HG03039 (cell line): ENCODE data around the gene ADGRF1.
"Not testable (repeated sequence)": the region's sequence is repeated elsewhere in the genome, so short reads cannot be mapped to it uniquely, and the experiment has no call there.

ENCODE experiments used
- ATAC-seq: cut with Tn5 transposase; IDR thresholded peaks from one replicate; pipeline ENCODE4 v1.9.1; 2021; ENCODE audit warnings: mild to moderate bottlenecking, moderate library complexity; ENCODE audit not compliant: unreplicated experiment

The ADGRF1 gene

DNA sequence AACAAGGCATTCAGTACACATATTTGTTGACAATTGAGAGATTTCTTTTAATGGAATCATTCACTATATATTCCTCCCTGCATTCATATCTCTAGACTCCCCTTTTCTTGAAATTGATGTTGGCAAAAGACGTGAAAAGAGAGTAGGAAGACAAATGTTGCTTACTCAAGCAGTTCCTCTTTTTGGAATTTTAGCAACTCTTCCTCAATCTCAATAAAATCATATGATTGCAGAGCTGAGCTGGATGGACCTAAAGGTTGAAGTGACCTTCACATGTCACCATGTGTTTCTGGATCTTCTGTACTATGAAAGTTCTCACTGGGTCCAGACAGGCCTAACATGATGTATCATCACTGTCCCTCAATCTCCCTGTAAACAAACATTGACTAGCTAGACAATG is 18.6 kb downstream of the ADGRF1 start:
- ATAC-seq = no peak

DNA sequence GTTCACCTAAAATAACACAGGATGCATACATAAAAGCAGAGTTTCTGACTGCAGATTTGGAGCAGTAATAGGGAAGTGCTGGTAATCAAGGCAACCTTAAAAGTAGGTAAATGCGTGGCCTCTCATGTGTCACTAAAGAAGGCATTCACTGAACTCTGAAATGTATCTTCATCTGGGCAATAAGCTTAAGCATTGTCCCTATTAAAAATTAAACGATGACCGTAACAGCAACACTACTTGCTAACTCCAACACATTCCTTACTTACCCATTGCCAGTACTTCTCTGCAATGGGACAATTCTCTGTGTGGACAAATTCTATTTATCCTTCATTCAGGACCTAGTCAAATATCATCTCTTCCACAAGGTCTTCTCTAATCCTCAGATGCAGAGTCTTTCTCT is 19.9 kb downstream of the ADGRF1 start:
- no peak for ATAC-seq

DNA sequence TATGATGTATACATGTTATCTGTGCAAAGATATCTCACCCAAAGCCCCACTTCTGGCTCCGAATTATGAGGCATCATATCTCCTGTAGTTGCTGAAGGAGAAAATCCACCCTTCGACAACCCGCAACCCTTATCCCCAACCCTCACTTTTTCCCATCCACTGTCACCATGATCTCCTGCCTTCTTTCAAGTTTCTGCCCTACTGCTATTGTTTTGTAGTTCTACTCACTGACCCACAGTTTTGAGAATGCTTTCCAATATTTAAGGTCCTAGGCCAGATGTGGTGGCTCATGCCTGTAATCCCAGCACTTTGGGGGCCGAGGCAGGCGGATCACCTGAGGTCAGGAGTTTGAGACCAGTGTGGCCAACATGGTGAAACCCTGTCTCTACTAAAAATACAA is 22.2 kb downstream of the ADGRF1 start:
- ATAC-seq = no peak

DNA sequence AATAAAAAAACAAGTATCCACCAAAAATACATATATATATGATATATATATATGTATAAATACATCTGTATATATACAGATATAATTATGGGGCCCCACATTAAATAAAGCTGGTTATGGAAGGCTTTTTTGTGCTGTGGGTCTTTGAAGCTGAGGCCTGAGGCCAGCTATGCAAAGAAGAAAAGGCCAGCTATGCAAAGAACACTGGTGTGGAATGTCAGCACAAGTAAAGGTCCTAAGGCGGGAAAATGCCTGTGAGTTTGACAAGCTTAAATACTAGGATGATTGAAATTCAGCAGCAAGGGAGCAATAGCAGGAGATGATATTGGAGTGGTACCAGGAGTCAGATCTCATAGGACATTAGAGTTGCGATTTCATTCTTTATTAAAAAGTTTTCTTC is 25.2 kb downstream of the ADGRF1 start:
- no peak for ATAC-seq

DNA sequence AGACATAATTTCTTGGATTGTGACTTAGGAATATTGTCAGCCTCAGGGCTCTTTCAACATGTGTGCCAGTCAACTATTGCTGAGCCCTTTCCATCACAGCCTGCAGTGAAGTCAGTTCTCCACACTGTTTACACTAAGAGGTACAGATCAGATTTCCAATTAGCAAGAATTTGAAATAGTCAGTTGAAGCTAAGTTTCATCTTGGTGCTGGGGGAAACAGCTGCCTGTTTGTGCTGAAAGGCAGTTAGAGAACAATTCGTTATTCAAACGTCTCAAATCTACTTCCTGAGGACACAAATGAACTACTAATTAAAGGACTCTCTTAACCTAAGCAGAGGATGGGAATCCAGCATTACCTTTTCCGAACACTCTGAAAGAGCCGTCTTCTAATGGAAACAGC is 25.9 kb downstream of the ADGRF1 start:
- ATAC-seq = no peak

DNA sequence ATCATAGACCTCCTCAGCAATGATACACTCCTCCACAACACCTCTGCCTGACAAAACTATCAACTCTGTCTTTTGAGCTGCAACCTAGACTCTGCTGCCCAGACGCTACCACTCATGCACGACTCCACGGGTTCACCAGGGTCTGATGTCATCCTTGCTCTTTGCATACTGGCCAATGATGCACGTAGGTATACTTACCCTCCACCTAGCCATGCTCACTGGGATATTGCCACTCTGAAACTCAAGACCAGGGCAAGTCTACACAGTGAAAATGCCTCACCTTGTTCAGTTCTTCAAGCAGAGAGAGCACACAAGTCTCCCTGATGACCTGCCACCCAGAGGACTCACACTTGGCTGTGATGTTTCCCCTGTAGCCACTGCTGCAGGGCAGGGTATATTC is 27.7 kb downstream of the ADGRF1 start:
- ATAC-seq = no peak

DNA sequence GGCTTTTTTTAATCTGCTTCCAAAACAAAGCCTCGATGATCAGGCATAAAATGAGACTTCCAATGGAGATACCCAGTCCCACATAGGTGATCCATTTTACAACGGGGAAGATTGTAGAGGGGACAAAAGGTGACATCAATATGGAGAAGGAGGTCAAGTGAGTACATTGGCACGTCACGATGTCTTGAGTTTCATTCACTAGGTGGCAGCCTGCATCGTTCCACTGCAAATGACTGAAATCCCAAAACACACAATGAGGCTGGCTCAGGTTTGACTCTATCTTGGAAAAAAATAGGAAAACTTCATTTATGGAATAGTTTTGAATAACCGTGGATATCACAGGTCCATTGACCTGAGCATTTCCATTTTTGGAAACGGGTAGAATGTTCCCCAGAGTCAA is 32.5 kb downstream of the ADGRF1 start:
- no peak for ATAC-seq

DNA sequence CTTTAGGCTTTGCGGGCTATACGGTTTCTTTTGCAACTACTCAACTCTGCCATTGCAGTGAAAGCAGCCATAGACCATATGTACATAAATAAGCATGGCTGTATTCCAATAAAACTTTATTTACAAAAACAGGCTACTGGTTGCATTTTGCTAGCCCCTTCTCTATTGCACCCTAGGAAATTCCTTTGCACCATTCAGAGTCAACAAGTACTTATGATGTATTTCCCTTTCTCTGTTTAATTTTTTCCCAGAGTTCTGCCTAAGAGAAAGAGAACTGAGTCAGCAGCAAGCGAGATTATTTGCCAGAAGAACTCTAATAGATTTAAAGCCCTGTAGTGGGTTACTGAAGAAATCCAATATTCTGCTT is 33.8 kb downstream of the ADGRF1 start:
- ATAC-seq = no peak

DNA sequence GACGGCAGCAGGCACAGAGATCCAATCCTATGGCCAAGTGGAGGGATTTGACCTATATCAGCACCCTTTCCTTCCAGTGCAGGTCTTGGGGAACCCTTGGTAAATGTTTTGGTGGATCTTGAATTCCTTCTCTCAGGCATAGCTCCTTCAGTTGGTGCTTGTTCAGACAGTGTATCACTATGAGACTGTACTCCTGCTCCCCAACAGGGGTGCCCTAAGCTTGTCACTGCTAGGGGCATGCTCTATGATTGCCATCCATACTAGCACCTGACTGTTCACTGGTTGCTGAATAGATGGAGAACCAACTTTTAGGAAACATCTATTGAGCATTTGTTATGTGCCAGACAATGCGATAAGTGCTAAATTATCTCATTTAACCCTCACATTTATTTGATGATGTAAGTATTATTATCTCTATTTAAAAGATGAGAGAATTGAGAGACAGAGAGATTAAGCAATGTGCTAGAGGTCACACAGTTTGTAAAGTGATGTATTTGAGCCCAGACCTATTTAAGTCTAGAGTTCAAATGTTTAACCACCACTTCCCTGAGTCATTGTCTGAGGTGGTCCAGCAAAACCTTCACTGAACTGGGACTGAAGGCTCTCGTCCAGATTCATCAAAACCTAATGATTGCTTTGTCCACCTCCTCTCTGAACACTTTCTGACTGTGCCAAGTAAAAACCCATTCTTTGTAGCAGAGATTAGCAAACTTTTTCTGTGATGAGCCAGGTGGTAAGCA is 34.3 kb downstream of the ADGRF1 start:
- ATAC-seq = no peak

DNA sequence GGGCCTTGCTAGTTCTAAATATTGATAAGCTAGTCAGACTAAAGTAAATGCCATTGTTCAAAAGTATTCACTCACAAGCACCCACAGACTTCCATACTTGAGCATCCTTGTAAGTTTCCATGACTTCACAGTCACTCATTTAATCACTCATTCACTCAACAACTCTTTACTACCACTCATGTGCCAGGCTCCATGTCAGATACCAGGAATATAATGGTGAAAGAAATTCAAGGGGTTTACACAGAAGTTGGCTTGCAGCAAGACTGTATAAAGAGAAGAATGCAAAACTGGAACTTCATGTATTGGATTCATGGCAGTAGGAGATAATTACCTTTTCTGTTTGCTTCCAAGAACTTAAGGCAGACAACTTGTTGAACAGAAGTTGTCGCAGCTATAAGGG is 36.6 kb downstream of the ADGRF1 start:
- no peak for ATAC-seq

DNA sequence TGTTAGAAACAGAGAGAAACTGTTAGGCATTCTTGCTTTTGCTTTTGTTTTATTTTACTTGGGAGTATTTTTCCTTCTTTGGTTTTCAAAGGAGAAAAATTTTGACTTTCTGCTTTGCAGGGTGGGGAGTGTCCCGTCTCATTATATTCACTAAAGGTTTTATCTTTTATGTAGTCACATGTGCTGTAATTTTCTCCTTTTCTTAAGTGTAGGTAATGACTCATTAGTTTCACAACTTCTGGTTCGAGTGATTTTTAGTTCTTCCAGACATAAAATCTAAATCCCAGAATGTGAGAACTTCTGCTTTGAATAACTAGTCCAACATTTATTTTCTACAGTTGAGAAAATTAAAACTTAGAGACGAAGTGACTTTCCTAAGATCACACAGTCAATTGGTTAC is 37.7 kb downstream of the ADGRF1 start:
- no peak for ATAC-seq

DNA sequence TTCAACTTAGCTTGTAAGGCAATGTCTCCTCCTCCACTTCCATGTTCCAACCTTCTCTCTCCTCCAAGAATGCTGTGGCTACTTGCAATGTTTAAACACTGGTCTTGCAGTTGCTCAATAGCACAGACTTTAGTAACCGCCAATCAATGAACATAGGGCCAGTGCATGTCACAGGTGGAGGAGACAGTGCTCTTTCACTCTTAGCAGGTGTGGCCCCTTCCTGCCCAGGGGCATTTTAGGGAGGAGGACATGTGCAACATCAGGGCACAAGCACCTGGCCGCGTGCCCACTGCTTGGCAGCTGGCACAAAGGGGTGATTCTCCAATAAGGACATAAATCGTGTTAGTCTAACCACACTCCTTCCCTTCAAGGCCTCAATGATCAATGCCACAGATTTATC is 41.3 kb downstream of the ADGRF1 start:
- no peak for ATAC-seq

DNA sequence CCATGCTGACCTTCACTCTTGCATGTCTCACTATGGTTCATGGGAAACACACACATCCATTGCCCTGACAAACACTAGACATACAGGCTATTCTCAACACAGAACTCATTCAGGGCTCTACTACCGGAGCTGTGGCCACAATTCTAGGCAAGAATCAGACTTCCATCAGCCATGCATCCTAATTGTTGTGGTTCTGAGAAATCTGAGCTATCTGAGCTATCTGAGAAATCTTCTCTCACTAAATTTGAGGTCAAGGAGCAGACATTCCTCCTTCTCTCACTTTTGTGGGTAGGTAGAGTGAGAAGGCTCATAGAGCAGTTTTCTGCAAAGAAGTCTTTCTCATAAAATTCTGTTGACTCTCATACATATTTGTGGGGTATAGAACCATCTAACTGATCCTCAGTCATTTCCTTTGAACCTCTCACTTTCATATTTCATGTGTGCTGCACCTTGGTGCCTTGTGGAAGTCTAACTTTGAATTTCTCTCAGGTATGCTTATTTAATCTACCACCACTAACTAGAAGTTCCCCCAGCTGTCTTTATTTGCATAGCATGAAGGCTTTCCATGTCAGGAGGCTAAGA is 43.6 kb downstream of the ADGRF1 start:
- no peak for ATAC-seq

DNA sequence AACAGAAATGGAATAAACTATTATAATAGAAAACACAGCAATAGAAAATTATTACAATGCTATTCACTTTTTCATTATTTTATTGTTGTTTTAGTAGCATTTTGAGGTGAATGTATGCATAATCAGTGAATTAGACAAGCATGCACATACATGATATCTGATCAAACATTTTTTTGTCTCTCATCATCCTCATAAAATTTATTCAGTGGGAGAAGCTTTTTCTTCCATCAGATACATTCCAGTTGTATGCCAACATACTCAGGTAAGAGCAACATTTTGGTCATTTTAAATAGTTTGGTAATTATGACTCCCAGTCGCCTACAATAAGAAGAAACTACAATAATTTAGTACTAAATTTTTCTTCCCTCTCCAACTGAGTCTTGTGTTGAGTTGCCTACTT is 44.5 kb downstream of the ADGRF1 start:
- ATAC-seq = no peak

DNA sequence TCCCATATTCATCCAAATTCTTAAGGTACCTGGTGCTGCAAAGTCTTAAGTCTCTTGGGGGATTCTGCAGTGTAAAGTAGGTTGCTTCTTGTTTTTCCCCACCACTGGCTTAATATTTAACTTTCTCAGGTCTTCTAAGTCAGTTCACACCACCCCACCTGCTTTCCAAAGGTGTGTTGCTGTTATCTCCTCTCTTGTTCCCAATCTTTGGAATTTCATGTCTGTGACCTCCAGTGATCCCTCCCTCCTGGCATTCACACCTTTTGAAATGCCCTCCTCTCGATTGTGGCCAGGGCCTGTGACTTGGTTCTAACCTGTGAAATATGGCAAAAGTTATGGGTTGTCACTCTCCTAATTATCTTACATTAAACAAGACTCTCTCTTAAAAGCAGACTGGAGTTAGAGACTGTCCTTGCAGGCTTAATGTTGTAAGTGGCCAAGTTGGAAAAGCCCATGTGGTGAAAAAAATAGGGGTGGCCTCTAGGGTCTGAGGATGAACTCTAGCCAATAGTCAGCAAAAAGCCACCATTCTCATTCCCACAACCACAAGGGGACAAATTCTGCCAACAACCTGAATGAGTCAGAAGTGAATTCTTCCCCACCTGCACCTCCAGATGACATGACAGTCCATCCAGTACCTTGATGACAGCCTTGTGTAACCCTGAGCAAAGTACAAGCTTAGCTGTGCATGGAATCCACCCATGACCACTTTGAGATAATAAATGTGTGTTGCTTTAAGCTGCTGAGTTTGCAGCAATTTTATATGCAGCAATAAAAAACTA is 45.1 kb downstream of the ADGRF1 start:
- no peak for ATAC-seq

DNA sequence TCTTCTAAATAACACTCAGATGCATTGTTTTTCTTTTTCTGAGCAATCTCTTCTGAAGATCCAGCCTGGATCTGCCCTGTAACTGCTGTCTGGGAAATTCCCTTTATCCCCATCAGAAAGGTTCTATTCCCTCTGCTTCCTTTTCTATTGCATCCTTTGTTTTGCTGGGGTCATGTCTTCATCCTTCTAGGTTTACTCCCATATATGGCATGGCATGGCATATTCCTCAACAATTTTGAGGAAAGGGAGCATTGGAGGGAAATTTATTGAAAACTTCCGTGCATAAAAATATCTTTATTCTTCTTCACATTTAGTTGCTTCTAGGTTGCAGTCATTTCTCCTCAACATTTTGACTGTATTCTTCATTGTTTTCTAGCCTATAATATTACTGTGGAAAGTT is 47.2 kb downstream of the ADGRF1 start:
- no peak for ATAC-seq

DNA sequence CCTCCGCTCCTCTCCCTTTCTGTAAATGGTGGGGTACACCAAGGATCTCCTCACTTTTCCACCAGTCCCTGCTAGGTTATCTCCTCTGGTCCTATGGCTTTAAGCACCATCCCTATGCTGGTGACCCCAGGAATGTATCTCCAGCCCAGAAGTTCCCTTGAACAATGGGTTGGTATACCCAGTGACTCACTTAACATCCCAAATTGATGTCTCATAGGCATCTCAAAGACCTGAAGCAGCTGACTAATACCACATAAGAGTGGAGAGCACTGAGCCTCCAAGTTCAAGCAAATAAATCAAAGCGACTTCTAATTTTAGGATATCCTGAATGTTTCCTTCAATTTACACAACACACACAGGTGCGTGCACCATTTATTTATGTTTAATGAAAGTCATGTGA is 48.3 kb downstream of the ADGRF1 start:
- no peak for ATAC-seq

DNA sequence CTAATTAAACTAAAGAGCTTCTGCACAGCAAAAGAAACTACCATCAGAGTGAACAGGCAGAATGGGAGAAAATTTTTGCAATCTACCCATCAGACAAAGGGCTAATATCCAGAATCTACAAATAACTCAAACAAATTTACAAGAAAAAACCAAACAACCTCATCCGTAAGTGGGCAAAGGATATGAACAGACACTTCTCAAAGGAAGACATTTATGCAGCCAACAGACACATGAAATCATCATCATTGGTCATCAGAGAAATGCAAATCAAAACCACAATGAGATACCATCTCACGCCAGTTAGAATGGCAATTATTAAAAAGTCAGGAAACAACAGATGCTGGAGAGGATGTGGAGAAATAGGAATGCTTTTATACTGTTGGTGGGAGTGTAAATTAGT is 49.7 kb downstream of the ADGRF1 start:
- not testable (repeated sequence) for ATAC-seq

DNA sequence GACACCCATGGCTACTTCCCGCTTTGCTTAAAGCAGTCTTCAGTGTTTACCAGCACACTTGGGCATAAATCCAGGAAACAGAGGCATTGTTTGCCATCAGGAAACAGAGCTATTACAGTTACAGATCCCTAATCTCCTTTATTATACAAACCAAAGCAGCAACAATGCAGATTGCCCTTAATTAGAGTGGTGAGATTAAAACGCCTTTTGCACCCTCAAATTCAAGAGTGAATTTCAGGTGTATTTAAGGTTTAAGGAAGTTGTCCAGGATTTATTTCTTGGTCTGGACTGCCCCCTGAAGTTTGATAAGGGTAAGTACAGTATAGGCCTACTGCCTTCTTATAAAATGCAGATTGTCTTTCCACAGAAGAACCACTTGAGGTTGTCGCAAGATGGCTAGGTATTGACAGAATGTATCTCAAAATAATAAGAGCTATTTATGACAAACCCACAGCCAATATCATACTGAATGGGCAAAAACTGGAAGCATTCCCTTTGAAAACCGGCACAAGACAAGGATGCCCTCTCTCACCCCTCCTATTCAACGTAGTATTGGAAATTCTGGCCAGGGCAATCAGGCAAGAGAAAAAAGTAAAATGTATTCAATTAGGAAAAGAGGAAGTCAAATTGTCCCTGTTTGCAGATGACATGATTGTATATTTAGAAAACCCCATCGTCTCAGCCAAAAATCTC is 51.2 kb downstream of the ADGRF1 start:
- not testable (repeated sequence) for ATAC-seq

DNA sequence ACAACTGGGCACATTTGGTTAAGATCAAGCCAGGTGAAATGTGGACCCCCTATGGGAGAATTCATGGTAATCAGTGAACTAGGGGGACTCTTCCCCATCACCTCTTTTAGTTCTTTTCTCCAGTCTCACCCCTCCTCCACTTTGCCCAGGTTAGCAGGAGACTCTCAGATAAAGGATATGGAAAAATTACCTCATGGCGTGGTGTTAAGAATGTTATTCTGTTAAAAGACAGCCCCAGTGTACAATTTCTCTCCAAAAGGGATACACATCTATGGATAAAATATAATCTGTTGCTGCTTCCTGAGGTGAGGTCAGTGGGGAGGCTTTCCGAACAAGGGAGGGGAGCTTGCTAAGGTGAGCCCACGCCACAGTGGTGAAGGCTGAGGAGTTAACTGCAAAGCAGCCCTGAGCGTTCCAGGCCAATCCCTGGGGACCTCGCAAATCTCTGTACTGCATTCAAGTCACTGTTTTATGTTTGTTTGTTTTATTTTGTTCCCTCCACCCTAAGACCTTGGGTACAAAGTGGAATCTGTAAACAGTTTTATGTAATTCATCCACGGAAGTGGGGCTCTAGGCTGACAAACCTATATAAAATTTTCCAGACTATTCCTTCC is 52.0 kb downstream of the ADGRF1 start:
- ATAC-seq = no peak

DNA sequence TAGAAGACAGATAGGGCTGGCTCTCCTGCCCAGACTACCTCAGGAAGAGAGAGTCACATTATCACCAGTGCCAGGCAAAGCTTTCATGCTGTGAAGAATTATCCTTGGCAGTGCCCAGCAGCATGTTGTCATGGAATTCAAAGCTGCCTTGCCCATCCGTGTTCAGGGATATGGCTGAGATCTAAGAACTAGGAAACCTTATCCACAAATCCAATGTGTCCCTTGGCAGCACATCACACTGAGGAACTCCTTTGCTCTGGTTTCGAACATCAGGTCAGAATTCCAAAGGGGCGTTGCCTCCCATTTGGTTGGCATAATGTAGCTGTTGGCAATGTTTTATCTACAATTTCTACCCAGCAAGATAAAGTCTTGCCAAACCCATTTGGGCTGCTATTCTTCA is 52.7 kb downstream of the ADGRF1 start:
- no peak for ATAC-seq
